IMR-90 (cell line): ENCODE data around the gene DBN1. TPM values are rescaled to one million over a fixed set of nuclear protein-coding genes. Genes with fewer than 3 reads are reported as not detected.

Source experiments
- ATAC-seq: fragments of 200-7000 bp; cut with Tn5 transposase; 2 replicates; pipeline ENCODE4 v1.9.1; 2020; ENCODE audit warnings: low read depth, mild to moderate bottlenecking, moderate library complexity
- BruUV-seq: library from RNA; stranded (reverse); fragments of 400-500 nt; replicated peaks from 2 replicates; lab custom pipeline; 2021; lab: Mats Ljungman, UMichigan
- CTCF ChIA-PET: fragments of 300-600 bp; formaldehyde crosslinking; extraction: SDS; loops from one replicate; lab custom pipeline; 2021; ENCODE audit warnings: antibody characterized with exemption; lab: Yijun Ruan, JAX
- POLR2A ChIA-PET: fragments of 300-600 bp; sonication (Branson Sonifier 250); formaldehyde crosslinking; loops from one replicate; lab custom pipeline; 2022; ENCODE audit warnings: antibody characterized with exemption; ENCODE audit not compliant: unreplicated experiment; lab: Charles Lee
- DNase-seq: peaks from one replicate; pipeline ENCODE4 v3.0.0; 2013
- H2AFZ ChIP-seq: replicated peaks from 2 replicates; pipeline ENCODE3; 2013; ENCODE audit warnings: low read length, mild to moderate bottlenecking; ENCODE audit not compliant: poor library complexity
- H2AK5ac ChIP-seq: 2 replicates; pipeline ENCODE4 v1.6.1; 2013; ENCODE audit warnings: low read depth, low read length, inconsistent platforms
- H2AK9ac ChIP-seq: replicated peaks from 2 replicates; pipeline ENCODE3; 2013; ENCODE audit warnings: mild to moderate bottlenecking, low read depth, low read length, moderate library complexity; ENCODE audit not compliant: poor library complexity
- H2BK120ac ChIP-seq: 2 replicates; pipeline ENCODE4 v1.6.1; 2013; ENCODE audit warnings: low read depth, low read length, inconsistent platforms
- H2BK15ac ChIP-seq: 3 replicates; pipeline ENCODE4 v1.6.1; 2013; ENCODE audit warnings: low read depth, low read length, inconsistent platforms
- H2BK20ac ChIP-seq: 2 replicates; pipeline ENCODE4 v1.6.1; 2013; ENCODE audit warnings: low read depth, mild to moderate bottlenecking, inconsistent platforms, low read length, moderate library complexity
- H2BK5ac ChIP-seq: 2 replicates; pipeline ENCODE4 v1.6.1; 2013; ENCODE audit warnings: mild to moderate bottlenecking, low read depth, low read length, inconsistent platforms; ENCODE audit not compliant: poor library complexity, severe bottlenecking
- H3K14ac ChIP-seq: replicated peaks from 2 replicates; pipeline ENCODE4 v1.6.1; 2013; ENCODE audit warnings: low read depth, low read length, inconsistent platforms
- H3K18ac ChIP-seq: 2 replicates; pipeline ENCODE4 v1.6.1; 2013; ENCODE audit warnings: low read depth, low read length, control low read depth
- H3K23ac ChIP-seq: 2 replicates; pipeline ENCODE4 v1.6.1; 2013; ENCODE audit warnings: low read depth, low read length, inconsistent platforms
- H3K27ac ChIP-seq: 2 replicates; pipeline ENCODE4 v1.5.1; 2013; ENCODE audit warnings: mild to moderate bottlenecking, control low read depth, low read length; ENCODE audit not compliant: insufficient read depth
- H3K27me3 ChIP-seq: 2 replicates; pipeline ENCODE4 v1.6.1; 2013; ENCODE audit warnings: low read length; ENCODE audit not compliant: control insufficient read depth, insufficient read depth
- H3K36me3 ChIP-seq: 2 replicates; pipeline ENCODE4 v1.6.1; 2013; ENCODE audit warnings: low read length, mixed read lengths; ENCODE audit not compliant: control insufficient read depth, insufficient read depth
- H3K4ac ChIP-seq: 2 replicates; pipeline ENCODE4 v1.6.1; 2013; ENCODE audit warnings: low read depth, low read length, inconsistent platforms
- H3K4me1 ChIP-seq: 2 replicates; pipeline ENCODE4 v1.6.1; 2013; ENCODE audit warnings: low read length, mixed read lengths; ENCODE audit not compliant: control insufficient read depth, insufficient read depth
- H3K4me2 ChIP-seq: 2 replicates; pipeline ENCODE4 v1.6.1; 2013; ENCODE audit warnings: low read depth, mild to moderate bottlenecking, control low read depth, low read length, moderate library complexity
- H3K4me3 ChIP-seq: 2 replicates; pipeline ENCODE4 v1.5.1; 2013; ENCODE audit warnings: low read depth, mild to moderate bottlenecking, control low read depth, low read length, moderate library complexity; ENCODE audit not compliant: insufficient read depth
- H3K56ac ChIP-seq: 2 replicates; pipeline ENCODE4 v1.6.1; 2013; ENCODE audit warnings: low read length, inconsistent platforms; ENCODE audit not compliant: insufficient read depth; ENCODE audit errors: extremely low read depth
- H3K79me1 ChIP-seq, 2 experiments: 2 replicates each; pipeline ENCODE4 v1.6.1; 2013; ENCODE audit warnings: low read length in 2 of 2, inconsistent platforms in 1 of 2, low read depth in 1 of 2
- H3K9ac ChIP-seq: 2 replicates; pipeline ENCODE4 v1.6.1; 2013; ENCODE audit warnings: low read depth, low read length, control low read depth
- H3K9me1 ChIP-seq: 2 replicates; pipeline ENCODE4 v1.6.1; 2013; ENCODE audit warnings: low read length, inconsistent platforms; ENCODE audit not compliant: insufficient read depth
- H3K9me3 ChIP-seq: 2 replicates; pipeline ENCODE4 v1.6.1; 2013; ENCODE audit warnings: low read length; ENCODE audit not compliant: control insufficient read depth, insufficient read depth
- H4K20me1 ChIP-seq: 2 replicates; pipeline ENCODE4 v1.6.1; 2013; ENCODE audit warnings: low read length, inconsistent platforms; ENCODE audit not compliant: insufficient read depth
- H4K5ac ChIP-seq: 2 replicates; pipeline ENCODE4 v1.6.1; 2013; ENCODE audit warnings: mild to moderate bottlenecking, low read depth, low read length, control low read depth
- H4K8ac ChIP-seq, 2 experiments: 2 replicates each; pipeline ENCODE4 v1.6.1; 2013; ENCODE audit warnings: low read depth in 2 of 2, low read length in 2 of 2, control low read depth in 1 of 2, inconsistent platforms in 1 of 2
- H4K91ac ChIP-seq: 2 replicates; pipeline ENCODE4 v1.6.1; 2013; ENCODE audit warnings: low read depth, low read length, inconsistent platforms; ENCODE audit not compliant: insufficient read depth
- NFE2L2 ChIP-seq: fragments of 150-350 bp; IDR thresholded peaks from 2 replicates; pipeline ENCODE4 v1.6.1; 2016; ENCODE audit warnings: low read depth, mild to moderate bottlenecking, low read length
- WGBS, 2 experiments: methylation state at CpG; one replicate each; pipeline versions ENCODE4 v1.1.5 to v1.1.7; 2013; ENCODE audit warnings: missing lambda C conversion rate in 2 of 2; ENCODE audit not compliant: insufficient read length in 1 of 2; ENCODE audit errors: extremely low coverage in 2 of 2; 5-methylcytosine and 5-hydroxymethylcytosine counted together
- dilution Hi-C: fragments of 300-500 bp; cut with HindIII; formaldehyde crosslinking; loops from one replicate; pipeline ENCODE4 v1.14.3; 2018; ENCODE audit warnings: low sequenced_read_pairs; ENCODE audit not compliant: unreplicated experiment
- in situ Hi-C: fragments of 300-500 bp; cut with MboI; formaldehyde crosslinking; loops from 3 replicates; pipeline ENCODE4 v1.14.3; 2019; ENCODE audit warnings: low sequenced_read_pairs, inconsistent platforms, mixed read lengths
- intact Hi-C: fragments of 100-400 bp; cut with micrococcal nuclease; formaldehyde crosslinking; loops from 2 replicates; pipeline ENCODE4 v1.10.0; 2022
- polyA plus RNA-seq, 3 experiments: library from polyadenylated mRNA; depleted of rRNA; stranded (reverse); fragments of >200 nt; gene quantifications; 2 replicates each; pipeline ENCODE4 v1.2.3, GENCODE V29; 2012; ENCODE audit warnings: low replicate concordance in 1 of 3
- total RNA-seq: library from RNA; depleted of rRNA; stranded (reverse); fragments of >200 nt; gene quantifications from 2 replicates; pipeline ENCODE4 v1.2.3, GENCODE V29; 2012

Gene DBN1
- total and polyA plus RNA-seq, 2 of the 4 experiments (the other 2 are of a cell fraction) = 122 to 187 TPM

GRCh38 chr5:177442066-177442826 lies 31.2 kb downstream of the DBN1 start:
- CTCF ChIA-PET = interaction anchor here (1.1 kb wide), 1 partner anchor 38 kb away, joined by 3 read pairs; no protein-coding TSS in a partner anchor

More at GRCh38 chr5:177442066-177442826, 31.2 kb downstream of the DBN1 start:
- Histone ChIP-seq H4K20me1 (peaks cover 4% of the 10 kb centered on the region; the same call in 1 of the 2 replicates), H3K79me1 (peaks cover 0 to 4% of the 10 kb centered on the region in 2 experiments; a peak in 1 of 4 replicates), H3K27me3 (no peaks in the 10 kb centered on the region), H2AK5ac (no peak overlapping the region), H4K91ac (no peak overlapping the region), H3K14ac (no peak overlapping the region), H3K23ac (no peak overlapping the region), H2BK5ac (no peak overlapping the region), H2BK15ac (no peak overlapping the region), H2AK9ac (peak overlapping the region; percentile 65), H4K8ac (no peak overlapping the region), H3K56ac (no peak overlapping the region), H3K9me1 (peaks cover 5% of the 10 kb centered on the region; the same call in 1 of the 2 replicates), H3K9ac (no peak overlapping the region), H3K4me3 (no peak overlapping the region), H4K5ac (no peak overlapping the region), H3K4me2 (no peak overlapping the region), H2BK20ac (no peak overlapping the region), H2AFZ (no peak overlapping the region), H3K36me3 (peaks cover 13% of the 10 kb centered on the region; the same call in 1 of the 2 replicates), H2BK120ac (no peak overlapping the region), H3K4ac (no peak overlapping the region), H3K18ac (no peak overlapping the region), H3K9me3 (no peaks in the 10 kb centered on the region), H3K4me1 (peaks cover 3% of the 10 kb centered on the region), H3K27ac (no peak overlapping the region)
- intact Hi-C loops (no loop called here), in situ Hi-C loops (no loop called here), dilution Hi-C loops (no loop called here)
- whole genome bisulfite sequencing, 2 experiments = 100% methylated on average over 1 of the region's 20 CpGs; no CpG with 5 or more reads in 1 of the 2 experiments
- ATAC-seq = no peak
- TF ChIP-seq NFE2L2 = no peak
- no TSS peak for BruUV-seq
- POLR2A ChIA-PET = no interaction called here
- no peak for DNase-seq
